DMS53 treated with DMSO at 0.1 percent for 48 hours (cell line): ENCODE results near the gene SLFN12L.
"Not testable (repeated sequence)": the region's sequence is repeated elsewhere in the genome, so short reads cannot be mapped to it uniquely, and the experiment has no call there.

ENCODE experiments used
- DNase-seq: peaks from one replicate; lab custom pipeline; 2025; ENCODE audit not compliant: unreplicated experiment; lab: John Stamatoyannopoulos, UW

The SLFN12L gene

GRCh38 chr17:35537601-35538141 is at the start of gene SLFN12L:
SLFN12L (minus strand) TSS chr17:35537678; CDS start chr17:35522364, 15,314 bp downstream.
- no peak for DNase-seq

- DNase-seq = no peak
Measured at GRCh38 chr17:35586569-35587073, 49.1 kb upstream of the SLFN12L start.

GRCh38 chr17:35584061-35584460 is 46.6 kb upstream of the SLFN12L start:
- DNase-seq = no peak

DNA sequence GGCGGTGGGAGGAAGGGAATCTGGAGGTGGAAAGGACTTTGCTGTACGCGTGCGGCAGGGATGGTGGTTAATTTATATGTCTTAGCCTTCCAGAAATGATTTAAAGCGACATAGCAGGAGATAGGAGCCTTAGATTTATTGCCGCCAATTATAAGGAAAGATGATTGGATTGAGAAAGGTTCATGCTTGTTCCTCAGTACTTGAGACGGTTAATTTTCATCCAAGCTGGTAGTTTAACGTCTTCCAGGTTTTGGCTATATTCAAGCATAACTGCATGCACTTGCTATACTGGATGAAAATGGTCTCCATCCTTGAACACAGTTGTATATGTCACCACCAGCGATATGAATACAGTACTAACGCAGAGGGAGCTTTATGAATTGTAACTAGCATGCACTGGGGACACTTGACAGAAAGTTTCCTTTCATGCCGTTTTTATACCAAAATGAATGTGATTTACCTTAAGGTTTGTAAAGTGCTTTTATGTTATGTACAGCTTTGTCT is 41.5 kb upstream of the SLFN12L start:
- DNase-seq = no peak

DNA sequence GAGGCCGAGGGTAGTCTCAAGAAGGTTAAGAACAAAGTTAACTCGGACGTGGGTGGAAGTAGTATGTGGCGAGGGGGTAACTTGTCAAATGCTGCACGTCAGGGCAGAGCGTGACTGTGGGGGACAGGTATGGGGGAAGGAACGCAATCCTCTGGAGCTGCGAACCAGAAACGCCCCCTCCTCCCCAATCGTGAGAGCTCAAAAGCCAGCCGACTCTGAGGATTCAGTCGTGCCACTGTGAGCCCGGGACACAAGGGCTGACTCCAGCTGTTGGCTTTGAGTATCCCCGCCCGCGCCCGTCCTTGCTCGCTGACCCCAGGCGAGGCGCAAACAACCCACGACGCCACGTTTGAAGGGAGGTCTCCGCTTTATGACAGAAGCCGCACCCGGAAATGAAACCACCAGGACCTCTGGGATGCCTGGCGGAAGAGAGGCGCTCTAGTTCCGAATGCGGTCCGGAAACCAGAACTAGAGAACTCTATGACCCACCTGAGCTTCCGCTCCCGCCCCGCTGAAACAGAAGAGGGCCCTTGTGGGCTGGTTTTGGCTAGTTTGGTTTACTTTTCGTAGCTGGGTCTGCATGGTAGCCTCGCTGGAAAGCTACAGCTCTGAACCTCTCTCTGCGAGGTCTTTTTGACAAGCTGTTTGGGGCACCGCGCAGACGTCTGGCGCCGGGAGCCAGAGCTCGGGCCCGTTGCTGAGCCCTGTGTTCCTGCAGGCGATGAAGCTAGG is 40.9 kb upstream of the SLFN12L start, which contains the start of gene PEX12:
Gene PEX12, minus strand, starts transcription at position 375 of the 732 bp plus-strand sequence. CDS start 550 bp downstream, outside the sequence.
- DNase-seq = peak; percentile 75

DNA sequence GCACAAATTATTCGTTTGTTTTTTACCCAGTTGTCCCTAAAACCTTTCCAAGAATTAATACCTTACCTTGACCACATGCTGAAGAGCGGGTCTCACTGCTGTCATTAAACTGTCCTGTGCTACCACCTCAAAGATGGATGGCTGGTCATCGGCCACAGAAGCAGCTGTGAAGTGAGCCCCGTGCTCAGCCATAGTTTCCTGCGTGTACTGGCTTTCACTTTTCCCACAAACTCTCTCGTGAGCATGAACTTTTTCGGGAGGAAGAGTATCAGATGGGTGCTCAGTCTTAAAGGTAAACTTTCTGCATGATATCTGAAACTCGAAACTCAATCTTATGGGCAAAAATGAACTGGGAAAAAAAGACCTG is 40.3 kb upstream of the SLFN12L start:
- DNase-seq = no peak

- DNase-seq = no peak
Measured at GRCh38 chr17:35575759-35576158, 38.3 kb upstream of the SLFN12L start.

DNA sequence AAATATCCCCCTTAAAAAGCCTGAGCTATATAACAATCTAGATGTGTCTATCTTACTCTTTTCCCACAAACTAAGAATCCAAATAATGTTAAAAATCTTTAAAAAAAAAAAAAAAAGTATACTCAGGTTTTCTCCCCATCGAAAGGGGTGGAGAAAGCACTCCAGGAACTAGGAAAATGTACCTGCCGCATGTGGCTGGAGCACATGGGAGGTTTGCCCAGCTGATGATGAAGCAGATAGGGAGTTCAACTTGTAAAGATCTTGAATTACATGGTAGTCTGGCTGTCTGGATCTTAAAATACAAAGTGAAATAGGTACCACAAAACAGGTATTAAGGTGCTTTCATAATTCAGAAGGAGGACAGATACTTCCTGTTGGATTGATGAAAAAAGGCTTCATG is 31.9 kb upstream of the SLFN12L start:
- no peak for DNase-seq

DNA sequence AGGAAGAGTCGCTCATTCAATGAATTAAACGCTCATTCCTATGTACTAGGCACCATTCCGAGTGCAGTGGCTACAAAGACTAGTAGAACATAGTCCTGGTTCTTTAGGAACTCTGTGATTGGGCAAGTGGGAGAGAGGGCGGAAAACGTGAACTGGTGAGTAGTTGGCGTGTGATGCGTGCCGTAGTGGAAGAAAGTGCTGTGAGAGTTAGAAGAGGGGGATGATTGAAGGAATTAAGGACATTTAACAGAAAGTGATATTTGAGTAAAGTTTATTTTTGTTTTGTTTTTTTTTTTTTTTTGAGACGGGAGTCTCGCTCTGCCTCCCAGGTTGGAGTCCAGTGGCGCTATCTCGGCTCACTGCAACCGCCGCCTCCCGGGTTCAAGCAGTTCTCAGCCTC is 31.1 kb upstream of the SLFN12L start:
- no peak for DNase-seq

DNA sequence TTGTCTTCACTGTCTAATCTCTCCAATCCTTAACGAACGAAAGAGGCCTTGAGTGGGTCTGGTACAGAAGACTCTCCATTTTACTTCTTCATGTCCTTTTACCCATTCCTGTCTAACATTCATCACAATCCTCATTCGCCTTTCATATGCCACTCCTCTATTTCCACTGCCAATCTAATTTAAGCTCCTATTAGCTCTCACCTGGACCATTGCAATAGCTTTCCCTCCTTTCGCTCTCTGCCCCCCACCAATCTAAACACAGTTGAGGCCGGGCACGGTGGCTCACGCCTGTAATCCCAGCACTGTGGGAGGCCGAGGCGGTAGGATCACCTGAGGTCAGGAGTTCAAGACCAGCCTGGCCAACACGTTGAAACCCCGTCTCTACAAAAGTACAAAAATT is 29.5 kb upstream of the SLFN12L start:
- DNase-seq = no peak

- not testable (repeated sequence) for DNase-seq
Measured at GRCh38 chr17:35563181-35563580, 25.7 kb upstream of the SLFN12L start.

- no peak for DNase-seq
Measured at GRCh38 chr17:35560703-35561102, 23.2 kb upstream of the SLFN12L start, which contains the start of gene SLFN14. SLFN14 (minus strand) TSS chr17:35560819; CDS start chr17:35558062, 2,757 bp downstream.

- DNase-seq = no peak
Measured at GRCh38 chr17:35559495-35560210, 22.2 kb upstream of the SLFN12L start.

GRCh38 chr17:35557353-35557752 is 19.9 kb upstream of the SLFN12L start:
- DNase-seq = no peak

GRCh38 chr17:35555691-35556090 is 18.2 kb upstream of the SLFN12L start:
- no peak for DNase-seq

DNA sequence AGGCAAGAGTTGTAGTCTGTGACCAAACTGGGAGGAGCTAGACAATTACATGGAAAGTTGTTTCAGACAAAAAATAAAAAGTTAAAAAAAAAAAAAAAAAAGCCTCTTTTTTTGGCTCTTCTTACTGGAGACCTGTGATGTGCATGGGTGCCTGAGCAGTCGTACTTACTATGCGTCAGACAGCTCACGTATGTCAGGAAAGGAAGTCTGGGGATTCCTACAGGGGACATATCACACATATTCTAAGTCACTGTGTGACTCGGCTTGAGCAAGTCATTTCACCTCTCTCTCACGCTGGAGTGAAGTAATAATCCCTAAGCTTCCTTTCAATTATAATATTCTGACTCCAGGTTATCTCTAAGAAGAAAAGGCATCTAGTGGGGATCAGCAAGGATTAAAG is 17.2 kb upstream of the SLFN12L start:
- no peak for DNase-seq

DNA sequence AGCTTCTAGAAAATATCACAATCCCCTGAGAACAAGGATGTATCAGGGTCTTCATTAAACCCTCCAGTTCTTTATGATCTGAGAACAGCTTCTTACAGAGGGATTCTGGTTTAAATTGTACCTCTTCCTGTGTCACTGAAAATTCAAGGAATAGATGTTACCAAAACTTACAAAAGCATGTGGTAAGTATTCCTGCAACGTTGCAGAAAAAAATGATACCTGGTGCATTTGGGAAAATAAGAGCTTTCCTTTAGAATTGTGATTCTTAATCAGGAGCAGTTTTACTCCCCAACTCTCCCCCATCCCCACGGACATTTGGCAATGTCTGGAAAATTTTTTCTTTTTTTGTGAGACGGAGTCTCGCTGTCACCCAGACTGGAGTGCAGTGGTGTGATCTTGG is 15.8 kb upstream of the SLFN12L start:
- DNase-seq = no peak

- DNase-seq = no peak
Measured at GRCh38 chr17:35548978-35549377, 11.5 kb upstream of the SLFN12L start.

DNA sequence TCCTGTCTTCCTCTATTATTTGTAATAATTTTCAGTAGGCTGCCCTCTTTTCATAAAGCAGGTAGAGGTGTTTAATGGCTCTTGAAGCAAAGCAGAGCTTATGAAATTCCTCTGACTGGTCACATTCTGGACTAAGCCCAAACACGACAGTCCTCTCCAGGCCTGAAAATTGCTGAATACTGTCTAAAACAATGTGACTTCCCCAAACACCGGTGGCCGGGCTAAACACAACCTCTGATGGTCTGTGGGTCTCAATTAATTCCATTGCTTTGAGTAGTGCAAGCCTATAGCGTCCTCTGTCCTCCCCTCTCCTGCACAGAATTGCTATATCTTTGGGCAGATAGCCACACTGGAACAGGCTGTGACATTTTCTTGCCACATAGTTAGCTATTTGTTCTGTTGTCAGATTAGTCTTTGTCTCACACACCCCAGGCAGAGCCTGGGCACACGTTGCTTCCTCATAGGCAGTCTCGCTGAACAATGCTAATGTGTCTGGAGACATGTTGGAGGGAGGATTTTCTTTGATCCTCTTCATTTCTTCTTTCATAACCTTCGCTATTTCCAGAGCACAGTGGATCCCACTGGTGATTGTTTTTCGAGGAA is 10.8 kb upstream of the SLFN12L start:
- DNase-seq = no peak

DNA sequence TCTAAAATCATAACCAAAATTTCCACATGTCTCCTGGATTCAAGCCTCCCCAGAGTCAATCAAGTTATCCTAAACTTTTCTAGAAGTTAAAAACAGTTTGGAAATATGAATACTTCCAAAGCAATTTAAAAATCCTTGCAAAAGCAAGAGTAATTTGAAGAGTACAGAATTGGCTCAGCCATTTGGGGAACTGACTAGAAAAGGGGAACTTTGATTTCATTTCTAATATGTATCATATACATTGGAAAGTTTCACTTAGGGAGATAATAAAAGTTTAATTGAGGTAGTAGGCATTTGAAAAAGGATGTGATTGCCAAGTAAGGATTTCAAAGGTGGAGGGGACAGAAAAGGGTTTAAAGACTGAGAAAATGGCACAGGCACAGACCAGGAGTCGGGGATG is 9.0 kb upstream of the SLFN12L start:
- no peak for DNase-seq

DNA sequence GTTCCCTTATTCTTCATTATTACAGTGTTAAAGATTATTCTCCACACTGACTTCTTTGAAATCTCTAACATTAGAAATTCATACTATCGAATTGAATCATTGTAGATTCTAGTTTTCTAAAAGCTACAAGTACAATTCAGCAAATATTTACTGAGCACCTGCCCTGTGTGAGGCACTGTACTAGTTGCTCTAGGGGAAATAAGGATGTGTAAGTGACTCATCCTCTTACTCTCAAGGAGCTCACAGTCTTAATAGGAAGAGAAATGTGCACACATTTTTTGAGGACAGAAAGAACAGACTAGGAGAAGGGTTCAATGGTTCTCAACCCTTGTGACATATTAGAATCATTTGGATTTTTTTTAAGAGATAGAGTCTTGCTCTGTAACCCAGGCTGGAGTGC is 7.7 kb upstream of the SLFN12L start:
- DNase-seq = no peak
